HepG2 (cell line): ENCODE data around the gene WRAP73. TPM values are rescaled to one million over a fixed set of nuclear protein-coding genes. Genes with fewer than 3 reads are reported as not detected.

Experiments
- ATAC-seq: fragments of 200-7000 bp; cut with Tn5 transposase; 3 replicates; pipeline ENCODE4 v1.9.1; 2020; ENCODE audit warnings: mild to moderate bottlenecking, moderate library complexity
- BruUV-seq: library from RNA; stranded (reverse); fragments of 400-500 nt; replicated peaks from 2 replicates; lab custom pipeline; 2021; lab: Mats Ljungman, UMichigan
- CTCF ChIA-PET: fragments of 300-600 bp; formaldehyde crosslinking; extraction: SDS; loops from one replicate; lab custom pipeline; 2021; ENCODE audit warnings: low total read pairs, inconsistent platforms, low intra/inter-chr PET ratio; lab: Yijun Ruan, JAX
- POLR2A ChIA-PET: fragments of 350-600 bp; sonication (Branson Sonifier 250); formaldehyde crosslinking; loops from one replicate; lab custom pipeline; 2020; ENCODE audit warnings: antibody characterized with exemption, inconsistent platforms; lab: Yijun Ruan, JAX
- DNase-seq: peaks from one replicate; pipeline ENCODE4 v3.0.0-alpha.2; 2015; ENCODE audit warnings: low spot score
- FAIRE-seq: peaks from 3 replicates; lab custom pipeline; 2011; peaks lifted over from hg19 to GRCh38; lab: Jason Lieb, UNC
- H2AFZ ChIP-seq: one replicate; pipeline ENCODE4 v1.6.1; 2011; ENCODE audit warnings: low read length, inconsistent platforms
- H3K27ac ChIP-seq: fragments of 300-600 bp; 3 replicates; pipeline ENCODE4 v1.8.0; 2011; ENCODE audit warnings: mixed run types, mild to moderate bottlenecking, mixed read lengths, low read length, inconsistent platforms; ENCODE audit not compliant: insufficient read depth; ENCODE audit errors: extremely low read length
- H3K27me3 ChIP-seq, 2 experiments: fragments of 200-600 bp in 1 of 2; 2 replicates in 1 of 2; 3 replicates in 1 of 2; pipeline versions ENCODE4 v1.6.0 to v1.8.0; 2011; ENCODE audit warnings: low read length in 2 of 2, mild to moderate bottlenecking in 2 of 2, moderate library complexity in 2 of 2, inconsistent platforms in 1 of 2; ENCODE audit not compliant: insufficient read depth in 2 of 2, control insufficient read depth in 1 of 2
- H3K36me3 ChIP-seq, 2 experiments: fragments of 200-600 bp in 1 of 2; replicated peaks in 1 of 2; 2 replicates in 1 of 2; 3 replicates in 1 of 2; pipeline versions ENCODE4 v1.5.1 to v1.8.0; 2011; ENCODE audit warnings: low read length in 2 of 2, inconsistent platforms in 1 of 2; ENCODE audit not compliant: insufficient read depth in 2 of 2, control insufficient read depth in 1 of 2
- H3K4me1 ChIP-seq: 2 replicates; pipeline ENCODE4 v1.5.1; 2012; ENCODE audit warnings: low read length, inconsistent platforms; ENCODE audit not compliant: insufficient read depth
- H3K4me2 ChIP-seq: 2 replicates; pipeline ENCODE4 v1.6.0; 2011; ENCODE audit warnings: low read depth, low read length, inconsistent platforms
- H3K4me3 ChIP-seq, 3 experiments: fragments of 200-600 bp in 1 of 3; sonication (generic), shearing (Covaris generic) in 1 of 3; replicated peaks in 1 of 3; 2 replicates each; pipeline ENCODE4 v1.5.1; 2011 to 2016; ENCODE audit warnings: low read length in 3 of 3, inconsistent platforms in 2 of 3, low read depth in 2 of 3, mild to moderate bottlenecking in 2 of 3, control low read depth in 1 of 3, mixed read lengths in 1 of 3; ENCODE audit not compliant: insufficient read depth in 1 of 3
- H3K79me2 ChIP-seq: one replicate; pipeline ENCODE4 v1.6.1; 2011; ENCODE audit warnings: low read length, inconsistent platforms; ENCODE audit not compliant: insufficient read depth
- H3K9ac ChIP-seq: 2 replicates; pipeline ENCODE4 v1.6.0; 2011; ENCODE audit warnings: mild to moderate bottlenecking, low read depth, low read length, inconsistent platforms; ENCODE audit not compliant: insufficient read depth
- H3K9me3 ChIP-seq: 2 replicates; pipeline ENCODE4 v1.5.1; 2012; ENCODE audit warnings: mild to moderate bottlenecking, low read length
- H4K20me1 ChIP-seq: 2 replicates; pipeline ENCODE4 v1.6.0; 2011; ENCODE audit warnings: inconsistent platforms, mild to moderate bottlenecking, low read length, moderate library complexity; ENCODE audit not compliant: insufficient read depth
- GATAD1 ChIP-seq: IDR thresholded peaks from 2 replicates; pipeline ENCODE4 v1.6.1; 2016; ENCODE audit warnings: missing genetic modification reagents, missing compliant biosample characterization
- NAIF1 ChIP-seq: sonication (generic); formaldehyde crosslinking; IDR thresholded peaks from 2 replicates; pipeline ENCODE4 v1.5.0; 2020; ENCODE audit warnings: mild to moderate bottlenecking, missing genetic modification reagents, borderline replicate concordance
- RORA ChIP-seq: sonication (generic); formaldehyde crosslinking; IDR thresholded peaks from 2 replicates; pipeline ENCODE4 v1.5.0; 2020; ENCODE audit warnings: mild to moderate bottlenecking, missing genetic modification reagents, moderate library complexity
- SMAD3 ChIP-seq: sonication (generic); formaldehyde crosslinking; IDR thresholded peaks from 2 replicates; pipeline ENCODE4 v1.4.0; 2020; ENCODE audit warnings: missing genetic modification reagents
- ZFP37 ChIP-seq: sonication (generic); formaldehyde crosslinking; IDR thresholded peaks from 2 replicates; pipeline ENCODE4 v1.4.0; 2020; ENCODE audit warnings: missing genetic modification reagents, borderline replicate concordance
- ZNF350 ChIP-seq: sonication (generic); formaldehyde crosslinking; IDR thresholded peaks from 2 replicates; pipeline ENCODE4 v1.4.0; 2020; ENCODE audit warnings: mild to moderate bottlenecking, low read depth, missing genetic modification reagents, borderline replicate concordance
- ZNF615 ChIP-seq: sonication (generic); formaldehyde crosslinking; IDR thresholded peaks from 2 replicates; pipeline ENCODE4 v1.5.0; 2020; ENCODE audit warnings: mild to moderate bottlenecking, missing genetic modification reagents, borderline replicate concordance
- ZNF749 ChIP-seq: sonication (generic); formaldehyde crosslinking; IDR thresholded peaks from 2 replicates; pipeline ENCODE4 v1.8.0; 2022; ENCODE audit warnings: mild to moderate bottlenecking, missing genetic modification reagents, moderate library complexity, borderline replicate concordance
- WGBS: methylation state at CpG from one replicate; pipeline ENCODE4 v1.1.6; 2017; ENCODE audit warnings: low lambda C conversion rate; 5-methylcytosine and 5-hydroxymethylcytosine counted together
- in situ Hi-C: cut with HindIII; loops from 2 replicates; pipeline ENCODE4 v1.10.0; 2017; ENCODE audit warnings: low pct_unique_long_range_greater_than_20kb; ENCODE audit not compliant: extremely low pct_ligation_motif_present
- intact Hi-C: fragments of 100-400 bp; cut with micrococcal nuclease; formaldehyde crosslinking; loops from one replicate; pipeline ENCODE4 v1.10.0; 2022; ENCODE audit not compliant: unreplicated experiment
- polyA plus RNA-seq, 8 experiments: library from polyadenylated mRNA; depleted of rRNA in 3 of 8; stranded (reverse) in 7 of 8; unstranded in 1 of 8; fragments of >200 nt; fragmentation: Illumina TruSeq in 4 of 8; extraction: Trizol in 4 of 8; gene quantifications; 2 replicates each; pipeline versions ENCODE4 v1.2.1 to v1.2.3, GENCODE V29; 2011 to 2016; ENCODE audit warnings: low read depth in 4 of 8, missing spikeins in 1 of 8, mixed read lengths in 1 of 8; ENCODE audit not compliant: insufficient read depth in 1 of 8
- total RNA-seq, 5 experiments: library from RNA; depleted of rRNA; stranded (reverse); fragments of >200 nt; fragmentation: Illumina TruSeq; extraction: Trizol; gene quantifications; 2 replicates each; pipeline ENCODE4 v1.2.3, GENCODE V29; 2016; ENCODE audit warnings: low read depth in 1 of 5
- TF ChIP-seq, protein P1 (sequence below): sonication (generic); formaldehyde crosslinking; IDR thresholded peaks from 2 replicates; pipeline ENCODE4 v1.4.0; 2020; ENCODE audit warnings: missing genetic modification reagents
- TF ChIP-seq, protein P2 (sequence below): sonication (generic); formaldehyde crosslinking; IDR thresholded peaks from 2 replicates; pipeline ENCODE4 v1.5.0; 2020; ENCODE audit warnings: missing genetic modification reagents, mild to moderate bottlenecking, borderline replicate concordance
- TF ChIP-seq, protein P3 (sequence below): sonication (generic); formaldehyde crosslinking; IDR thresholded peaks from 2 replicates; pipeline ENCODE4 v1.8.1; 2023; ENCODE audit warnings: mild to moderate bottlenecking, missing genetic modification reagents
- TF ChIP-seq, protein P4 (sequence below): sonication (generic); formaldehyde crosslinking; IDR thresholded peaks from 2 replicates; pipeline ENCODE4 v1.5.0; 2020; ENCODE audit warnings: mild to moderate bottlenecking, missing genetic modification reagents

The WRAP73 gene
- total and polyA plus RNA-seq, 2 of the 13 experiments (the other 11 are each of a cell fraction or from before 2014, with no cell fraction given), result 18.1 to 40.4 TPM

DNA sequence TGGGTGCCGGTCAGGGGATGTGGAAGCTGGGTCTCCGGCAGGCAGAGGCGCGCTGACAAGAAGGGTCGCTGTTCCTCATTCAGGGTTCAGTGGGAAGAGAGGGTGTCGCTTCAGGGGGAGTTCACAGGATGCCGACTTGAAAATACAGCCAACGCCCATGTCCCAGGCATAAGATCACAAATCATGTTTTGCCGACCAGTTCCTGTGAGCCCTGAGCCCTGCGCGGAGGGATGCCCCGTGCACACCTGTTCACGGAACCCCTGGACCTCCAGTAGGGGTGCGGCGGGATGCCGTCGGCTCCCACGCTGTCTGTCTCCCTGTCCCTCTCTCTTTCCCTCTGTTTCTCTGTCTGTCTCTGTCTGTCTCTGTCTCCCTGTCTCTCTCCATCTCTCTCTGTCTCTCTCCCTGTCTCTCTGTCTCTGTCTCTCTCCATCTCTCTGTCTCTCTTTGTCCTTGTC lies 29.2 kb upstream of the WRAP73 start:
- CTCF ChIA-PET, result no interaction called here
- 90% methylated on average over 14 of the region's 18 CpGs for WGBS
- Histone ChIP-seq H3K4me3 (no peak overlapping the region), H3K4me1 (no peaks in the 10 kb centered on the region), H3K4me2 (no peak overlapping the region), H3K27me3 (no peaks in the 10 kb centered on the region; a peak in 1 of 5 replicates), H3K36me3 (no peaks in the 10 kb centered on the region; a peak in 1 of 5 replicates), H3K27ac (no peak overlapping the region), H3K79me2 (no peaks in the 10 kb centered on the region), H3K9me3 (no peaks in the 10 kb centered on the region), H3K9ac (no peak overlapping the region), H4K20me1 (no peaks in the 10 kb centered on the region), H2AFZ (no peak overlapping the region)
- no TSS peak for BruUV-seq
- intact Hi-C loops, result no loop called here
- FAIRE-seq (no peak), DNase-seq (no peak), ATAC-seq (no peak)
- POLR2A ChIA-PET, result no interaction called here
- in situ Hi-C loops, result no loop called here
- TF ChIP-seq, protein P1, sequence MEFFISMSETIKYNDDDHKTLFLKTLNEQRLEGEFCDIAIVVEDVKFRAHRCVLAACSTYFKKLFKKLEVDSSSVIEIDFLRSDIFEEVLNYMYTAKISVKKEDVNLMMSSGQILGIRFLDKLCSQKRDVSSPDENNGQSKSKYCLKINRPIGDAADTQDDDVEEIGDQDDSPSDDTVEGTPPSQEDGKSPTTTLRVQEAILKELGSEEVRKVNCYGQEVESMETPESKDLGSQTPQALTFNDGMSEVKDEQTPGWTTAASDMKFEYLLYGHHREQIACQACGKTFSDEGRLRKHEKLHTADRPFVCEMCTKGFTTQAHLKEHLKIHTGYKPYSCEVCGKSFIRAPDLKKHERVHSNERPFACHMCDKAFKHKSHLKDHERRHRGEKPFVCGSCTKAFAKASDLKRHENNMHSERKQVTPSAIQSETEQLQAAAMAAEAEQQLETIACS (CRISPR knock-in tag), result no peak
- TF ChIP-seq, protein P2, sequence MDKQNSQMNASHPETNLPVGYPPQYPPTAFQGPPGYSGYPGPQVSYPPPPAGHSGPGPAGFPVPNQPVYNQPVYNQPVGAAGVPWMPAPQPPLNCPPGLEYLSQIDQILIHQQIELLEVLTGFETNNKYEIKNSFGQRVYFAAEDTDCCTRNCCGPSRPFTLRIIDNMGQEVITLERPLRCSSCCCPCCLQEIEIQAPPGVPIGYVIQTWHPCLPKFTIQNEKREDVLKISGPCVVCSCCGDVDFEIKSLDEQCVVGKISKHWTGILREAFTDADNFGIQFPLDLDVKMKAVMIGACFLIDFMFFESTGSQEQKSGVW, result no peak
- no peak for TF ChIP-seq RORA (CRISPR knock-in tag)
- TF ChIP-seq NAIF1 (CRISPR knock-in tag), result no peak

DNA sequence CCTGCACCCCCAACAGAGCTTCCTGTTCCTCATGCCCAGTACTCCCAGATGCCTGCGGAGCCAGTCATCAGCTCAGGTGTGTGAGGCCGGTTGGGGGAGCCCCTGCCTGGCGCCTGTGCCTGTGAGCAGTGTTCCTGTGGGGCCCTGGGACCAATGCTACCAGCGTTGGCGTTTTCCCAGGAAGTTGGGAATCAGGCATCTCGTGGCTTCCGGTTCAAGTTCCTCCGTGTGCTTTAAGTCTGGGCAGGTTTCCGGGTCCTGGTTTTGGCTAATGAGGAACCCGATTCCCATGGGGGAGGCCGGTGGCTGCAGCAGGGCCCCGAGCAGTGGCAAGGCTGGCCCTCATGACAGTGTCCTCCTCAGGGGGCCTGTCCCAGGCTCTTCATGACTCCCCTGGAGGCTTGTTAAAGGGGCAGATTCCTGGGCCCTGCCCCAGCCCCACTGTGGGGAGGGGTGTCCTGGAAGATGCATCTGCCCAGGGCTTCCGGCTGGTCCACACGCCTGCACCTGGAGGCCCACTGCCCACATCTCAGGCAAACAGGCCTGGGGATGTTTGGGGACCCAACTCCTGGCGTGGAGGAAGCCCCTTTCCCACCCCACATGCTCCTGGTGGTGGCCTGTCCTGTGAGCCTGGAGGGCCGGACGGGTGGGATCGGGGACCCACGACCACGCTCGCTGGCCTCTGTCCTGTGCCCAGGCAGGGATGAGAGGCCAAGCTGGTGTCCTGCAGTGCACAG lies 28.6 kb upstream of the WRAP73 start:
- FAIRE-seq (no peak), DNase-seq (no peak), ATAC-seq (no peak)
- Histone ChIP-seq H3K36me3 (no peaks in the 10 kb centered on the region), H3K79me2 (no peaks in the 10 kb centered on the region), H4K20me1 (no peaks in the 10 kb centered on the region), H2AFZ (no peak overlapping the region), H3K9ac (no peak overlapping the region), H3K4me3 (no peak overlapping the region), H3K4me2 (no peak overlapping the region), H3K9me3 (no peaks in the 10 kb centered on the region), H3K4me1 (no peaks in the 10 kb centered on the region), H3K27ac (no peak overlapping the region), H3K27me3 (no peaks in the 10 kb centered on the region; a peak in 1 of 5 replicates)
- ChIA-PET POLR2A (no interaction called here), CTCF (no interaction called here)
- 85% methylated on average over 7 of the region's 21 CpGs for WGBS
- BruUV-seq, result no TSS peak
- in situ Hi-C loops, result no loop called here
- intact Hi-C loops, result no loop called here
- TF ChIP-seq ZNF749 (no peak), GATAD1 (CRISPR knock-in tag) (no peak), SMAD3 (CRISPR knock-in tag) (no peak), ZNF350 (CRISPR knock-in tag) (no peak), ZNF615 (CRISPR knock-in tag) (no peak), ZFP37 (no peak)
- TF ChIP-seq, protein P3, sequence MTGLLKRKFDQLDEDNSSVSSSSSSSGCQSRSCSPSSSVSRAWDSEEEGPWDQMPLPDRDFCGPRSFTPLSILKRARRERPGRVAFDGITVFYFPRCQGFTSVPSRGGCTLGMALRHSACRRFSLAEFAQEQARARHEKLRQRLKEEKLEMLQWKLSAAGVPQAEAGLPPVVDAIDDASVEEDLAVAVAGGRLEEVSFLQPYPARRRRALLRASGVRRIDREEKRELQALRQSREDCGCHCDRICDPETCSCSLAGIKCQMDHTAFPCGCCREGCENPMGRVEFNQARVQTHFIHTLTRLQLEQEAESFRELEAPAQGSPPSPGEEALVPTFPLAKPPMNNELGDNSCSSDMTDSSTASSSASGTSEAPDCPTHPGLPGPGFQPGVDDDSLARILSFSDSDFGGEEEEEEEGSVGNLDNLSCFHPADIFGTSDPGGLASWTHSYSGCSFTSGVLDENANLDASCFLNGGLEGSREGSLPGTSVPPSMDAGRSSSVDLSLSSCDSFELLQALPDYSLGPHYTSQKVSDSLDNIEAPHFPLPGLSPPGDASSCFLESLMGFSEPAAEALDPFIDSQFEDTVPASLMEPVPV, result no peak
- TF ChIP-seq, protein P4, sequence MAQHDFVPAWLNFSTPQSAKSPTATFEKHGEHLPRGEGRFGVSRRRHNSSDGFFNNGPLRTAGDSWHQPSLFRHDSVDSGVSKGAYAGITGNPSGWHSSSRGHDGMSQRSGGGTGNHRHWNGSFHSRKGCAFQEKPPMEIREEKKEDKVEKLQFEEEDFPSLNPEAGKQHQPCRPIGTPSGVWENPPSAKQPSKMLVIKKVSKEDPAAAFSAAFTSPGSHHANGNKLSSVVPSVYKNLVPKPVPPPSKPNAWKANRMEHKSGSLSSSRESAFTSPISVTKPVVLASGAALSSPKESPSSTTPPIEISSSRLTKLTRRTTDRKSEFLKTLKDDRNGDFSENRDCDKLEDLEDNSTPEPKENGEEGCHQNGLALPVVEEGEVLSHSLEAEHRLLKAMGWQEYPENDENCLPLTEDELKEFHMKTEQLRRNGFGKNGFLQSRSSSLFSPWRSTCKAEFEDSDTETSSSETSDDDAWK, result no peak
